ENCODE data around the gene ENOX1. TPM values are rescaled to one million over a fixed set of nuclear protein-coding genes. Genes with fewer than 3 reads are reported as not detected.

ENOX1 gene
- total and polyA plus RNA-seq, 2 of the 13 experiments (the other 11 are each of a cell fraction or from before 2014, with no cell fraction given), result not detected

GRCh38 chr13:43626994-43627393, 159.8 kb downstream of the ENOX1 start:
- H3K9me3 ChIP-seq (ENCODE audit: low read length), result peaks cover 18% of the 10 kb centered on the region; the same call in 1 of the 2 replicates
- H3K9ac ChIP-seq (ENCODE audit: insufficient read depth, low read depth, low read length), result no peak overlapping the region
- intact Hi-C loops (cut with micrococcal nuclease; ENCODE audit: unreplicated experiment), result no loop called here
- in situ Hi-C loops (cut with HindIII; ENCODE audit: extremely low pct_ligation_motif_present, low pct_unique_long_range_greater_than_20kb), result no loop called here
- no peak overlapping the region for H2AFZ ChIP-seq (ENCODE audit: low read length)
- ChIA-PET POLR2A (no interaction called here), CTCF (ENCODE audit: low intra/inter-chr PET ratio, low total read pairs) (no interaction called here)
- H3K27me3 ChIP-seq (ENCODE audit: control insufficient read depth in 1 of 2, insufficient read depth in 2 of 2, low read length in 2 of 2), result no peaks in the 10 kb centered on the region
- WGBS (ENCODE audit: low lambda C conversion rate), result 40% methylated on average over 2 of the region's 2 CpGs
- H4K20me1 ChIP-seq (ENCODE audit: insufficient read depth, low read length), result no peaks in the 10 kb centered on the region
- no peak overlapping the region for H3K4me2 ChIP-seq (ENCODE audit: low read depth, low read length)
- no TSS peak for BruUV-seq (replicated peaks)
- H3K27ac ChIP-seq (ENCODE audit: extremely low read length, insufficient read depth, low read length), result no peak overlapping the region
- no peaks in the 10 kb centered on the region for H3K36me3 ChIP-seq (replicated peaks in 1 of 2; ENCODE audit: control insufficient read depth in 1 of 2, insufficient read depth in 2 of 2, low read length in 2 of 2)
- no peak overlapping the region for H3K4me3 ChIP-seq (replicated peaks in 1 of 3; ENCODE audit: insufficient read depth in 1 of 3, low read depth in 2 of 3, low read length in 3 of 3)
- no peak for ATAC-seq
- no peak for DNase-seq (ENCODE audit: low spot score)
- TF ChIP-seq HNF4A (CRISPR knock-in tag; IDR thresholded peaks at IDR 0.05) (no peak), ZNF446 (CRISPR knock-in tag; IDR thresholded peaks at IDR 0.05) (no peak), SOX6 (IDR thresholded peaks at IDR 0.05) (no peak), SOX6 (CRISPR knock-in tag; IDR thresholded peaks at IDR 0.05) (no peak), JUN (CRISPR knock-in tag; IDR thresholded peaks at IDR 0.05) (no peak)
- H3K4me1 ChIP-seq (ENCODE audit: insufficient read depth, low read length), result no peaks in the 10 kb centered on the region
- FAIRE-seq, result no peak
- H3K79me2 ChIP-seq (ENCODE audit: insufficient read depth, low read length), result no peaks in the 10 kb centered on the region

GRCh38 chr13:43614063-43614462, 172.7 kb downstream of the ENOX1 start:
- no peak for DNase-seq (ENCODE audit: low spot score)
- Histone ChIP-seq H2AFZ (ENCODE audit: low read length) (no peak overlapping the region), H3K79me2 (ENCODE audit: insufficient read depth, low read length) (no peaks in the 10 kb centered on the region), H4K20me1 (ENCODE audit: insufficient read depth, low read length) (no peaks in the 10 kb centered on the region), H3K36me3 (replicated peaks in 1 of 2; ENCODE audit: control insufficient read depth in 1 of 2, insufficient read depth in 2 of 2, low read length in 2 of 2) (no peaks in the 10 kb centered on the region), H3K27ac (ENCODE audit: extremely low read length, insufficient read depth, low read length) (no peak overlapping the region), H3K9ac (ENCODE audit: insufficient read depth, low read depth, low read length) (no peak overlapping the region), H3K4me3 (replicated peaks in 1 of 3; ENCODE audit: insufficient read depth in 1 of 3, low read depth in 2 of 3, low read length in 3 of 3) (no peak overlapping the region), H3K27me3 (ENCODE audit: control insufficient read depth in 1 of 2, insufficient read depth in 2 of 2, low read length in 2 of 2) (no peaks in the 10 kb centered on the region), H3K4me2 (ENCODE audit: low read depth, low read length) (no peak overlapping the region), H3K4me1 (ENCODE audit: insufficient read depth, low read length) (no peaks in the 10 kb centered on the region), H3K9me3 (ENCODE audit: low read length) (no peaks in the 10 kb centered on the region)
- FAIRE-seq, result no peak
- no peak for ATAC-seq
- POLR2A ChIA-PET, result no interaction called here
- CTCF ChIA-PET (ENCODE audit: low intra/inter-chr PET ratio, low total read pairs), result no interaction called here
- intact Hi-C loops (cut with micrococcal nuclease; ENCODE audit: unreplicated experiment), result no loop called here
- no TSS peak for BruUV-seq (replicated peaks)
- in situ Hi-C loops (cut with HindIII; ENCODE audit: extremely low pct_ligation_motif_present, low pct_unique_long_range_greater_than_20kb), result no loop called here
- TF ChIP-seq ZNF607 (CRISPR knock-in tag; IDR thresholded peaks at IDR 0.05; ENCODE audit: borderline replicate concordance), result no peak
- TF ChIP-seq HNRNPK (IDR thresholded peaks at IDR 0.05; ENCODE audit: low read depth, low read length, poor library complexity, severe bottlenecking), result no peak
- no peak for TF ChIP-seq ZNF704 (CRISPR knock-in tag; IDR thresholded peaks at IDR 0.05; ENCODE audit: borderline replicate concordance)
- TF ChIP-seq GMEB1 (CRISPR knock-in tag; IDR thresholded peaks at IDR 0.05; ENCODE audit: borderline replicate concordance), result no peak
- TF ChIP-seq KAT8 (CRISPR knock-in tag; IDR thresholded peaks at IDR 0.05), result no peak
- no peak for TF ChIP-seq ZNF180 (CRISPR knock-in tag; IDR thresholded peaks at IDR 0.05; ENCODE audit: borderline replicate concordance, low read depth)
- no peak for TF ChIP-seq PITX1 (CRISPR knock-in tag; IDR thresholded peaks at IDR 0.05)
- TF ChIP-seq, protein P1, sequence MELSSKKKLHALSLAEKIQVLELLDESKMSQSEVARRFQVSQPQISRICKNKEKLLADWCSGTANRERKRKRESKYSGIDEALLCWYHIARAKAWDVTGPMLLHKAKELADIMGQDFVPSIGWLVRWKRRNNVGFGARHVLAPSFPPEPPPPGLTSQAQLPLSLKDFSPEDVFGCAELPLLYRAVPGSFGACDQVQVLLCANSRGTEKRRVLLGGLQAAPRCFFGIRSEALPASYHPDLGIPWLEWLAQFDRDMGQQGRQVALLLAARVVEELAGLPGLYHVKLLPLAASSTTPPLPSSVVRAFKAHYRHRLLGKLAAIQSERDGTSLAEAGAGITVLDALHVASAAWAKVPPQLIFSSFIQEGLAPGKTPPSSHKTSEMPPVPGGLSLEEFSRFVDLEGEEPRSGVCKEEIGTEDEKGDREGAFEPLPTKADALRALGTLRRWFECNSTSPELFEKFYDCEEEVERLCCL (CRISPR knock-in tag; IDR thresholded peaks at IDR 0.05; ENCODE audit: borderline replicate concordance), result no peak

All from HepG2 (cell line).